HG02642 (cell line): ENCODE measurements around the gene TRABD2B.

Source experiments
- ATAC-seq: cut with Tn5 transposase; IDR thresholded peaks from one replicate; pipeline ENCODE4 v1.9.1; 2021; ENCODE audit warnings: mild to moderate bottlenecking; ENCODE audit not compliant: unreplicated experiment, poor library complexity

TRABD2B gene

GRCh38 chr1:47814612-47815395, 182.4 kb downstream of the TRABD2B start:
- no peak for ATAC-seq

- no peak for ATAC-seq
These were observed 183.2 kb downstream of the TRABD2B start for GRCh38 chr1:47813970-47814369.

- ATAC-seq = no peak
These were observed 184.2 kb downstream of the TRABD2B start for GRCh38 chr1:47812904-47813514.

GRCh38 chr1:47810964-47811682, 186.1 kb downstream of the TRABD2B start:
- ATAC-seq = no peak

GRCh38 chr1:47809301-47810084, 187.7 kb downstream of the TRABD2B start:
- ATAC-seq = no peak

GRCh38 chr1:47808612-47809011, 188.6 kb downstream of the TRABD2B start:
- no peak for ATAC-seq

GRCh38 chr1:47805921-47806361, 191.2 kb downstream of the TRABD2B start:
- ATAC-seq = no peak

- ATAC-seq = no peak
These were observed 192.2 kb downstream of the TRABD2B start for GRCh38 chr1:47805018-47805417.

- ATAC-seq = no peak
These were observed 193.2 kb downstream of the TRABD2B start for GRCh38 chr1:47803815-47804501.

- no peak for ATAC-seq
These were observed 199.6 kb downstream of the TRABD2B start for GRCh38 chr1:47797575-47797974.

GRCh38 chr1:47796626-47797025, 200.6 kb downstream of the TRABD2B start:
- no peak for ATAC-seq

- ATAC-seq = no peak
These were observed 202.1 kb downstream of the TRABD2B start for GRCh38 chr1:47795102-47795501.

GRCh38 chr1:47794530-47794929, 202.7 kb downstream of the TRABD2B start:
- ATAC-seq = no peak

GRCh38 chr1:47794081-47794480, 203.1 kb downstream of the TRABD2B start:
- no peak for ATAC-seq

GRCh38 chr1:47793563-47793962, 203.6 kb downstream of the TRABD2B start:
- no peak for ATAC-seq

- no peak for ATAC-seq
These were observed 204.4 kb downstream of the TRABD2B start for GRCh38 chr1:47792779-47793178.

GRCh38 chr1:47791879-47792608, 205.1 kb downstream of the TRABD2B start:
- no peak for ATAC-seq

- ATAC-seq = no peak
These were observed 208.4 kb downstream of the TRABD2B start for GRCh38 chr1:47788761-47789160.

GRCh38 chr1:47787560-47787959, 209.6 kb downstream of the TRABD2B start:
- ATAC-seq = no peak
